ENCODE data around the gene TSC22D4. TPM values are rescaled to one million over a fixed set of nuclear protein-coding genes. Genes with fewer than 3 reads are reported as not detected.
A peak's percentile ranks its signal among the peaks of the same experiment; 100 is the strongest.
"Not testable (repeated sequence)": the region's sequence is repeated elsewhere in the genome, so short reads cannot be mapped to it uniquely, and the experiment has no call there.

TSC22D4 gene
- 42.9 TPM for total RNA-seq

- DNase-seq (ENCODE audit: low spot score) = peak; percentile 98
Measured at GRCh38 chr7:100478958-100479660, at the start of gene TSC22D4. Gene TSC22D4 (minus strand): TSS chr7:100479214. CDS start chr7:100478038, 1,176 bp downstream.

GRCh38 chr7:100528108-100528866 is 49.3 kb upstream of the TSC22D4 start:
- DNase-seq (ENCODE audit: low spot score) = not testable (repeated sequence)

GRCh38 chr7:100523192-100523591 is 44.2 kb upstream of the TSC22D4 start:
- DNase-seq (ENCODE audit: low spot score) = not testable (repeated sequence)

- not testable (repeated sequence) for DNase-seq (ENCODE audit: low spot score)
Measured at GRCh38 chr7:100521909-100522593, 43.0 kb upstream of the TSC22D4 start.

- DNase-seq (ENCODE audit: low spot score) = no peak
Measured at GRCh38 chr7:100521076-100521475, 42.1 kb upstream of the TSC22D4 start.

GRCh38 chr7:100520138-100520537 is 41.1 kb upstream of the TSC22D4 start:
- DNase-seq (ENCODE audit: low spot score) = no peak

GRCh38 chr7:100519580-100519979 is 40.6 kb upstream of the TSC22D4 start:
- no peak for DNase-seq (ENCODE audit: low spot score)

- no peak for DNase-seq (ENCODE audit: low spot score)
Measured at GRCh38 chr7:100517305-100517704, 38.3 kb upstream of the TSC22D4 start.

GRCh38 chr7:100516135-100516812 is 37.3 kb upstream of the TSC22D4 start:
- DNase-seq (ENCODE audit: low spot score) = peak; percentile 60

GRCh38 chr7:100515072-100515532 is 36.1 kb upstream of the TSC22D4 start:
- DNase-seq (ENCODE audit: low spot score) = no peak

GRCh38 chr7:100513212-100513810 is 34.3 kb upstream of the TSC22D4 start:
- no peak for DNase-seq (ENCODE audit: low spot score)

GRCh38 chr7:100510437-100511239 is 31.6 kb upstream of the TSC22D4 start:
- no peak for DNase-seq (ENCODE audit: low spot score)

- peak; percentile 72 for DNase-seq (ENCODE audit: low spot score)
Measured at GRCh38 chr7:100509231-100509630, 30.2 kb upstream of the TSC22D4 start.

GRCh38 chr7:100506356-100506923 is 27.4 kb upstream of the TSC22D4 start:
- no peak for DNase-seq (ENCODE audit: low spot score)

- DNase-seq (ENCODE audit: low spot score) = no peak
Measured at GRCh38 chr7:100504887-100505611, 26.0 kb upstream of the TSC22D4 start.

GRCh38 chr7:100504031-100504430 is 25.0 kb upstream of the TSC22D4 start:
- not testable (repeated sequence) for DNase-seq (ENCODE audit: low spot score)

GRCh38 chr7:100500743-100501142 is 21.7 kb upstream of the TSC22D4 start:
- DNase-seq (ENCODE audit: low spot score) = not testable (repeated sequence)

GRCh38 chr7:100496509-100496908 is 17.5 kb upstream of the TSC22D4 start:
- DNase-seq (ENCODE audit: low spot score) = no peak

GRCh38 chr7:100493476-100494264 is 14.7 kb upstream of the TSC22D4 start:
- DNase-seq (ENCODE audit: low spot score) = no peak

Data from ureter (tissue), 1 donor.